Activated T-helper 1 cell treated with anti-CD3 and anti-CD28 coated beads, Interleukin-2, amount 50 U/mL, for 16 hours (primary cell): ENCODE measurements around the gene TEX11.
"Not testable (repeated sequence)": the region's sequence is repeated elsewhere in the genome, so short reads cannot be mapped to it uniquely, and the experiment has no call there.

ENCODE experiments used
- DNase-seq, 2 donors: peaks; one replicate each; pipeline ENCODE4 v3.0.0-alpha.2; 2020; ENCODE audit warnings: low read depth in 1 of 2, low spot score in 1 of 2

The TEX11 gene

GRCh38 chrX:70762285-70762684, 146.2 kb downstream of the TEX11 start:
- DNase-seq: no peak

GRCh38 chrX:70755850-70756249, 152.7 kb downstream of the TEX11 start:
- peak; percentile 11 to 24 for DNase-seq

GRCh38 chrX:70754169-70754848, 154.2 kb downstream of the TEX11 start:
- no peak for DNase-seq

- not testable (repeated sequence) for DNase-seq
These were observed 174.7 kb downstream of the TEX11 start for GRCh38 chrX:70733774-70734173.

GRCh38 chrX:70727961-70728360, 180.6 kb downstream of the TEX11 start:
- not testable (repeated sequence) for DNase-seq

DNA sequence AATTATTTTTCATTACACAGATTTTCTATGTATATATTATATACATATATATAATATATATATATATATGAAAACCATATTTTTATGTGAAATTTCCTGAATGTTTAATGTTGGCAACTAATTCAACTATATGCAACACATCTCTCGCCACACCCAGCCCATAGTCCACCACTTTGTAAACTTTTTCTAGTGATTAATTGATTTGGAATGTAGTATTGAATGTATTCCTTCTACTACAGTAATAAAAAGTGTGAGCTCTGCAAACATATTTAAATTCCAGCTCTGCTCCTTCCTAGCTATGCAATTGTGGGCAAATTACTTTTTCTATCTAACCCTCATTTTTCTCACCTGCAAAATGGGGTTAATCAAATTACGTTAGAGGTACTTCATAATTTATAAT, 187.8 kb downstream of the TEX11 start:
- no peak for DNase-seq

GRCh38 chrX:70711336-70711735, 197.2 kb downstream of the TEX11 start:
- not testable (repeated sequence) for DNase-seq

- no peak for DNase-seq
These were observed 214.0 kb downstream of the TEX11 start for GRCh38 chrX:70694339-70695122.

- DNase-seq: not testable (repeated sequence)
These were observed 229.1 kb downstream of the TEX11 start for GRCh38 chrX:70679455-70679854.

GRCh38 chrX:70675284-70675683, 233.2 kb downstream of the TEX11 start:
- no peak for DNase-seq

- DNase-seq: no peak
These were observed 236.2 kb downstream of the TEX11 start for GRCh38 chrX:70672326-70672725.

GRCh38 chrX:70669120-70669519, 239.4 kb downstream of the TEX11 start:
- no peak for DNase-seq

DNA sequence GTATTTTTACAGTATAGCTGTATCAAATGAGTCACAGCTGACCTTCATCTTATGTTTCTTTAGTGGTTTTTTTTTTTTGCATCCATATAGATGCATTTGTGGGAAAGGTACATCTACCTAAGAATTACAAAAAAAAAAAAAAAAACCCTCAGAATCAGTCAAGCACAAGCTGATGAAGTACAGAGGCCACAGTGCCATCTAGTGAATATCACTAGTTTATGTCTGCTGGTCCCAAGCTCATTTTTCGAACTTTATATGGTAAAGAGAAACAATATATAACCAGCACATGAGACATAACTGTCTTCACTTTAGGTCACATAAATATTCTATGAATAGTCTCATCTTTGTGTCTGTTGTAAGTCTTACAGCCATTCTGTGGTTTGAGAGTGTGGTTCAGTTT, 243.8 kb downstream of the TEX11 start:
- DNase-seq: no peak

DNA sequence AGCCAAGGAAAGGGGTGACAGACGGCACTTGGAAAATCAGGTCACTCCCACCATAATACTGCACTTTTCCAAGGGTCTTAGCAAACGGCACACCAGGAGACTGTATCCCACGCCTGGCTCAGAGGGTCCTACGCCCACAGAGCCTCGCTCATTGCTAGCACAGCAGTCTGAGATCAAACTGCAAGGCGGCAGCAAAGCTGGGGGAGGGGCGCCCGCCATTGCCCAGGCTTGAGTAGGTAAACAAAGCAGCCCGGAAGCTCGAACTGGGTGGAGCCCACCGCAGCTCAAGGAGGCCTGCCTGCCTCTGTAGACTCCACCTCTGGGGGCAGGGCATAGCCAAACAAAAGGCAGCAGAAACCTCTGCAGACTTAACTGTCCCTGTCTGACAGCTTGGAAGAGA, 247.4 kb downstream of the TEX11 start:
- not testable (repeated sequence) for DNase-seq

DNA sequence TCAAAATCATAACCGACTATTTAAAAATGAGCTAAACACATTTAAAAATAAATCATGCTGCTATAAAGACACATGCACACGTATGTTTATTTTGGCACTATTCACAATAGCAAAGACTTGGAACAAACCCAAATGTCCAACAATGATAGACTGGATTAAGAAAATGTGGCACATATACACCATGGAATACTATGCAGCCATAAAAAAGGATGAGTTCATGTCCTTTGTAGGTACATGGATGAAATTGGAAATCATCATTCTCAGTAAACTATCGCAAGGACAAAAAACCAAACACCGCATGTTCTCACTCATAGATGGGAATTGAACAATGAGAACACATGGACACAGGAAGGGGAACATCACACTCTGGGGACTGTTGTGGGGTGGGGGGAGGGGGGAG, 251.0 kb downstream of the TEX11 start:
- DNase-seq: not testable (repeated sequence)

GRCh38 chrX:70656304-70656703, 252.2 kb downstream of the TEX11 start:
- DNase-seq: no peak

DNA sequence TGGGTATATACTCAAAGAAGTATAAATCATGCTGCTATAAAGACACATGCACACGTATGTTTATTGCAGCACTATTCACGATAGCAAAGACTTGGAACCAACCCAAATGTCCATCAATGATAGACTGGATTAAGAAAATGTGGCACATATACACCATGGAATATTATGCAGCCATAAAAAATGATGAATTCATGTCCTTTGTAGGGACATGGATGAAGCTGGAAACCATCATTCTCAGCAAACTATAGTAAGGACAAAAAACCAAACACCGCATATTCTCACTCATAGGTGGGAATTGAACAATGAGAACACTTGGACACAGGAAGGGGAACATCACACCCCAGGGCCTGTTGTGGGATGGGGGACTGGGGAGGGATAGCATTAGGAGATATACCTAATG, 260.6 kb downstream of the TEX11 start:
- not testable (repeated sequence) for DNase-seq

- DNase-seq: no peak
These were observed 272.3 kb downstream of the TEX11 start for GRCh38 chrX:70636218-70636617.

DNA sequence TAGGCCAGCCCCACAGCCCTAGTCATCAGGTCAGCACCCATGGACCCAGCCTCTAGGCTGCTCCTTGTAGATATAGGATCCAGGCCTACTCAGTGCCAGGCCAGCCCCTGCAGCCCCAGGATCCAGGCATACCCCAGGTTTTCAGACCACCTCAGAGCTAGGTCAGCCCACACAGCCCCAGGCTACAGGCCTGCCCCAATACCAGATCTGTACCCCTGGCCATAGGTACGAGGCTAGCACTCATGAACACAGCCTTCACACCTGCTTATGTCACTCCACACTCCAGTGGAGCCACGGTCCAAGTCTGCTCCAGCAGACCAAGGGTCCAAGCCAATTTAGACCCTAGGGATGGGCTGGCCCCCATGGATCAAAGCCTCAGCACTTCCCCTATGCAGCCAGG, 272.8 kb downstream of the TEX11 start:
- no peak for DNase-seq

- no peak for DNase-seq
These were observed 273.3 kb downstream of the TEX11 start for GRCh38 chrX:70635227-70635626.

GRCh38 chrX:70621743-70622142, 286.8 kb downstream of the TEX11 start:
- DNase-seq: no peak

DNA sequence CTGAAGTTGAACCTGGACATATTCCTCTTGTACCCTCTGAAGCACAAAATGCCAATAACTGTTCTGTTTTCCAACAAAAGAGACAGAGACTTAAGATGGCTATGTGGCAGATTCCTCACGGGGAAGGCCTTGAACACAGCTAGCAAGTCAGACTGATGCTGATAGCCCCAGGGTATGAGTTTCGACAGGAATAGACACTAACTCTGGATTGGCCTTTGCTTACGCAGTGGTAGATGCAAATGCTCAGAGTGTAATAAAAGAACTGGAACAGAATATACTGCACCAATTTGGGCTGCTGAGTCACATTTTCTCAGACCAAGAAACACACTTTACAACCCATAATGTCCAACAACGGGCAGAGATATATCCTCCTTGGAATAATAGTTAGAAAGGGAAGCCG, 290.0 kb downstream of the TEX11 start:
- no peak for DNase-seq

GRCh38 chrX:70613295-70613694, 295.2 kb downstream of the TEX11 start:
- DNase-seq: no peak
